ENCODE data around the gene DMRTC2.

DMRTC2 gene

GRCh38 chr19:41883821-41884733, 39.2 kb downstream of the DMRTC2 start:
- H3K36me3 ChIP-seq (ENCODE audit: insufficient read depth, low read length): peaks cover 2% of the 10 kb centered on the region
- H3K9ac ChIP-seq (ENCODE audit: low read length): peak overlapping the region; percentile 47
- H3K27ac ChIP-seq (ENCODE audit: low read depth, low read length): peak overlapping the region; percentile 72
- peaks cover 13% of the 10 kb centered on the region for H3K4me1 ChIP-seq (ENCODE audit: insufficient read depth, low read length)
- no peaks in the 10 kb centered on the region for H3K27me3 ChIP-seq (ENCODE audit: control insufficient read depth in 1 of 2, insufficient read depth in 2 of 2, low read length in 2 of 2)
- peak overlapping the region; percentile 86 to 99 for H3K4me3 ChIP-seq (ENCODE audit: low read depth in 1 of 2, low read length in 2 of 2)
- no peaks in the 10 kb centered on the region for H3K9me3 ChIP-seq (ENCODE audit: low read length)

DNA sequence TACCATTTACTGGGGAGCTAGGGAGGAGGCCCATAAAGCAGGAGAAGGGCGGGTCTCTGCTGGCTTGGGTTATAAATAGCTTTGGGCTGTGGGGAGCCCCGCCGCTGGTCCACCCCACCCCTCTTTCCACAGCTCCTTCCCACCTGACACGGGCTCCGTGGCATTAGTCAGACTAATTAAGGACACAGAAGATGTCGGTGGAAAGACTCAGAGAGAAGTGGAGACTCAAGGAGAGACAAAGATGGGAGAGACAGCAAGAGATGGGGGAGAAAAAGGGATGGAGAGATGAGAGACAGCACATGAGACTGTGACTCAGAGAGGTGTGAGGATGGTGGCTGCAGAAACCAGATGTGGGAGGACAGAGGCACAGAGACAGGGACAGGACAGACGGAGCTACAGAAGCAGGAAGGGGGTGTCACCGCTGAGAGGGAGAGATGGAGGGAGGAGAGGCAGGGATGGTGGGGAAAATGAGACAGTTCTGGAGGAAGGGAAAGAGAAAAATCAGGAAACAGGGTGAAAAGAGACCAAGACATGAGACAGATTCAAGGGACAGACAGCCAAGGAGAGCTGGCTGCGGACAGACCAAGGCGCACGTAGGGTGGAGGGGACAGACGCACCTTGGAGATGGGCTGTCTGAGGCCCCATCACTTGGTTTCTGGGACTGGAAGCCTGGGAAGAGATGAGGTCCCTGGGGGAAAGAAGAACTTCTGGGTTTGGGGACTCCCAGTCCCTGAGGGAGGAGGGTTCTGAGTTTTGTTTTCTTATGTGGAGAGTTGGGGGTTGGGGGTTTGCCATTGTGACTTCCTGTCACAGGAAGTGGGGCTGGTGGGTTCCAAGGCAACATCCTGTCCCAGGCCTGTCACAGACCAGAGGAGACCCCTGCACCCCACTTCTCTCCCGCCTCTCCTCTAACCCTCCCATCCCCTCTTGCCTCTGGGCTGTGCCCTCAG, 42.2 kb downstream of the DMRTC2 start:
- Histone ChIP-seq H3K4me3 (ENCODE audit: low read depth in 1 of 2, low read length in 2 of 2) (no peak overlapping the region), H3K9me3 (ENCODE audit: low read length) (no peaks in the 10 kb centered on the region), H3K36me3 (ENCODE audit: insufficient read depth, low read length) (peaks cover 6% of the 10 kb centered on the region), H3K27me3 (ENCODE audit: control insufficient read depth in 1 of 2, insufficient read depth in 2 of 2, low read length in 2 of 2) (no peaks in the 10 kb centered on the region), H3K4me1 (ENCODE audit: insufficient read depth, low read length) (peaks cover 12% of the 10 kb centered on the region), H3K9ac (ENCODE audit: low read length) (no peak overlapping the region), H3K27ac (ENCODE audit: low read depth, low read length) (no peak overlapping the region)

DNA sequence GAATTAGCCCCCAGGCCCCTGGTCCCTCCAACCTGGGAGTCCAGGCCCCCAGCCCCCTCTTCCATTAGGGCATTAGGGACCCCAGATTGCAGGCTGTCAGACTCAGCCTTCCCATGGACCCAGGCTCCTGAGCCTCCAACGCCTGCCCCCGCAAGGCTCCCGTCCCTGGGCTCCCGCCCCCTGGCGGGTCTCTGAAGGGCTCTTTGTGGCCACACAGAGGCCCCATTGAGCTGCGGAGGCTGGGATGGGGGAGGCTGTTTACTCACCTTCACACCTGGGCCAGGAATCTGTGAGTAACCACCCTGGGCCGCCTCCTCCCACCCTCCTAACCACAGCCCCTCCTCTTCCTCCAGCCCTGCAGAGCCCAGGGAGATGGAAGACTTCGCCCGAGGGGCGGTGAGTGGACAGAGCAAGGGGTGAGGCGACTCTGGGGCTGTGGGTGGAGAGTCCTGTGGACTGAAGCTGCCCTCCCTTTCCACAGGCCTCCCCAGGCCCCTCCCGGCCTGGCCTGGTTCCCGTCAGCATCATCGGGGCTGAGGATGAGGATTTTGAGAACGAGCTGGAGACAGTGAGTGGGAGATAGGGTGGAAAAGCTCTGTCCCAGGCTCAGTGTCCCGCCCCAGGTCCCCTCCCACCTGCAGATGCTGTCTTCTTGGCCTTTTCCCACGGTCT, 43.0 kb downstream of the DMRTC2 start:
- H3K9ac ChIP-seq (ENCODE audit: low read length): no peak overlapping the region
- H3K4me3 ChIP-seq (ENCODE audit: low read depth in 1 of 2, low read length in 2 of 2): no peak overlapping the region
- no peaks in the 10 kb centered on the region for H3K9me3 ChIP-seq (ENCODE audit: low read length)
- no peak overlapping the region for H3K27ac ChIP-seq (ENCODE audit: low read depth, low read length)
- H3K4me1 ChIP-seq (ENCODE audit: insufficient read depth, low read length): peaks cover 7% of the 10 kb centered on the region
- peaks cover 6% of the 10 kb centered on the region for H3K36me3 ChIP-seq (ENCODE audit: insufficient read depth, low read length)
- H3K27me3 ChIP-seq (ENCODE audit: control insufficient read depth in 1 of 2, insufficient read depth in 2 of 2, low read length in 2 of 2): no peaks in the 10 kb centered on the region

- H3K9me3 ChIP-seq (ENCODE audit: low read length): no peaks in the 10 kb centered on the region
- H3K4me1 ChIP-seq (ENCODE audit: insufficient read depth, low read length): peaks cover 7% of the 10 kb centered on the region
- no peaks in the 10 kb centered on the region for H3K27me3 ChIP-seq (ENCODE audit: control insufficient read depth in 1 of 2, insufficient read depth in 2 of 2, low read length in 2 of 2)
- no peak overlapping the region for H3K4me3 ChIP-seq (ENCODE audit: low read depth in 1 of 2, low read length in 2 of 2)
- H3K36me3 ChIP-seq (ENCODE audit: insufficient read depth, low read length): peaks cover 6% of the 10 kb centered on the region
- H3K9ac ChIP-seq (ENCODE audit: low read length): no peak overlapping the region
- no peak overlapping the region for H3K27ac ChIP-seq (ENCODE audit: low read depth, low read length)
Observed at GRCh38 chr19:41888926-41889325, 44.1 kb downstream of the DMRTC2 start.

GRCh38 chr19:41889896-41890295, 45.1 kb downstream of the DMRTC2 start:
- Histone ChIP-seq H3K27me3 (ENCODE audit: control insufficient read depth in 1 of 2, insufficient read depth in 2 of 2, low read length in 2 of 2) (no peaks in the 10 kb centered on the region), H3K27ac (ENCODE audit: low read depth, low read length) (no peak overlapping the region), H3K4me3 (ENCODE audit: low read depth in 1 of 2, low read length in 2 of 2) (no peak overlapping the region), H3K9ac (ENCODE audit: low read length) (no peak overlapping the region), H3K4me1 (ENCODE audit: insufficient read depth, low read length) (peaks cover 2% of the 10 kb centered on the region), H3K9me3 (ENCODE audit: low read length) (no peaks in the 10 kb centered on the region), H3K36me3 (ENCODE audit: insufficient read depth, low read length) (peaks cover 12% of the 10 kb centered on the region)

DNA sequence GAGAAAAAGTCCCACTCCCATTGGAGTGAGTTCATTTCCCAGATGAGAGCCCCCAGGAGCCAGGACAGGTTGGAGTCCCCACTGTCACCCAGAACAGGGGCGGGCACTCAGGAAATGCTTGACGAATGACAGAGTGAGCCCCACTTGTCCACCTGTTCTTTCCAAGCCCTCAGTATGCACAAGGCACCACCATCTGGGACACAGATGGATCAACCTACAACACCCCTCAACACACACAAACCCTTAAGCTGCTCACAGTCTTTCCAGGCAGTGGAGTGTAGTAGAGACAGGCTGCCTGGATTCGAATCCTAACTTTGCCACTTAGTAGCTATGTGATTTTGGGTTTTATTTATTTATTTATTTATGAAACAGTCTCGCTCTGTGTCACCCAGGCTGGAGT, 46.1 kb downstream of the DMRTC2 start:
- no peak overlapping the region for H3K4me3 ChIP-seq (ENCODE audit: low read depth in 1 of 2, low read length in 2 of 2)
- no peak overlapping the region for H3K27ac ChIP-seq (ENCODE audit: low read depth, low read length)
- H3K9ac ChIP-seq (ENCODE audit: low read length): no peak overlapping the region
- peaks cover 20% of the 10 kb centered on the region for H3K36me3 ChIP-seq (ENCODE audit: insufficient read depth, low read length)
- H3K9me3 ChIP-seq (ENCODE audit: low read length): no peaks in the 10 kb centered on the region
- no peaks in the 10 kb centered on the region for H3K4me1 ChIP-seq (ENCODE audit: insufficient read depth, low read length)
- no peaks in the 10 kb centered on the region for H3K27me3 ChIP-seq (ENCODE audit: control insufficient read depth in 1 of 2, insufficient read depth in 2 of 2, low read length in 2 of 2)

DNA sequence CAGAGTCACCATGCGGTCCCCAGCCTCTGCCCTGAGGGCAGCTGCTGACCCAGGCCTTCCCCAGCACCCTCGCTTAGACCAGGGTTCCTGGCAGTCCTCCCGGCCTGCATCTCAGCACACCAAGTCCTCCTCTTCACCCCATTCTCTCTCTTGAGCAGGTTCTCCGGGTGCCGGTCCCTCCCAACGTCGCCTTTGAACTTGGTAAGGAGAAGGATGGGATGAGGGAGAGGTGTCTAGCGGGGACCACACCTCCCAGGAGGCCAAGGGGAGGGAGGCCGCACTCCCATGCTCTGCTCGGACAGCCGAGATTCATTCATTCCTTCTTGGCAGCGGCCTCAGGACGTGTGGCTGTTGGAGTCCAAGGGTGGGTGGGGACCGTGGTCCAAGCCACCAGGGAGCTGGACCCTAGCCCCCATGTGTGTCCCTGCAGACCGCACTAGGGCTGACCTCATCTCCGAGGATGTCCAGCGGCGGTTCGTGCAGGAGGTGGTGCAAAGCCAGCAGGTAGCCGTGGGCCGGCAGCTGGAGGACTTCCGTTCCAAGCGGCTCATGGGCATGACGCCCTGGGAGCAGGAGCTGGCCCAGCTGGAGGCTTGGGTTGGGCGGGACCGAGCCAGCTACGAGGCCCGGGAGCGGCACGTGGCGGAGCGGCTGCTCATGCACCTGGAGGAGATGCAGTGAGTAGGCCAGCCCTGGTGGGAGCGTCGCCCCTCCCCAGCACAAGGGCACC, 47.5 kb downstream of the DMRTC2 start:
- Histone ChIP-seq H3K9ac (ENCODE audit: low read length) (no peak overlapping the region), H3K4me1 (ENCODE audit: insufficient read depth, low read length) (no peaks in the 10 kb centered on the region), H3K4me3 (ENCODE audit: low read depth in 1 of 2, low read length in 2 of 2) (no peak overlapping the region), H3K9me3 (ENCODE audit: low read length) (no peaks in the 10 kb centered on the region), H3K27ac (ENCODE audit: low read depth, low read length) (no peak overlapping the region), H3K36me3 (ENCODE audit: insufficient read depth, low read length) (peaks cover 23% of the 10 kb centered on the region), H3K27me3 (ENCODE audit: control insufficient read depth in 1 of 2, insufficient read depth in 2 of 2, low read length in 2 of 2) (no peaks in the 10 kb centered on the region)

- Histone ChIP-seq H3K27ac (ENCODE audit: low read depth, low read length) (no peak overlapping the region), H3K36me3 (ENCODE audit: insufficient read depth, low read length) (peaks cover 33% of the 10 kb centered on the region), H3K4me1 (ENCODE audit: insufficient read depth, low read length) (no peaks in the 10 kb centered on the region), H3K9me3 (ENCODE audit: low read length) (no peaks in the 10 kb centered on the region), H3K9ac (ENCODE audit: low read length) (no peak overlapping the region), H3K4me3 (ENCODE audit: low read depth in 1 of 2, low read length in 2 of 2) (no peak overlapping the region), H3K27me3 (ENCODE audit: control insufficient read depth in 1 of 2, insufficient read depth in 2 of 2, low read length in 2 of 2) (no peaks in the 10 kb centered on the region)
Observed at GRCh38 chr19:41893899-41894298, 49.1 kb downstream of the DMRTC2 start.

- Histone ChIP-seq H3K27ac (ENCODE audit: low read depth, low read length) (no peak overlapping the region), H3K27me3 (ENCODE audit: control insufficient read depth in 1 of 2, insufficient read depth in 2 of 2, low read length in 2 of 2) (no peaks in the 10 kb centered on the region), H3K9me3 (ENCODE audit: low read length) (no peaks in the 10 kb centered on the region), H3K9ac (ENCODE audit: low read length) (no peak overlapping the region), H3K4me3 (ENCODE audit: low read depth in 1 of 2, low read length in 2 of 2) (no peak overlapping the region), H3K36me3 (ENCODE audit: insufficient read depth, low read length) (peaks cover 29% of the 10 kb centered on the region), H3K4me1 (ENCODE audit: insufficient read depth, low read length) (no peaks in the 10 kb centered on the region)
Observed at GRCh38 chr19:41894350-41894749, 49.5 kb downstream of the DMRTC2 start.

GRCh38 chr19:41895745-41896580, 51.1 kb downstream of the DMRTC2 start:
- no peak overlapping the region for H3K4me3 ChIP-seq (ENCODE audit: low read depth in 1 of 2, low read length in 2 of 2)
- no peaks in the 10 kb centered on the region for H3K4me1 ChIP-seq (ENCODE audit: insufficient read depth, low read length)
- H3K9me3 ChIP-seq (ENCODE audit: low read length): no peaks in the 10 kb centered on the region
- H3K27ac ChIP-seq (ENCODE audit: low read depth, low read length): no peak overlapping the region
- peaks cover 32% of the 10 kb centered on the region for H3K36me3 ChIP-seq (ENCODE audit: insufficient read depth, low read length)
- no peak overlapping the region for H3K9ac ChIP-seq (ENCODE audit: low read length)
- no peaks in the 10 kb centered on the region for H3K27me3 ChIP-seq (ENCODE audit: control insufficient read depth in 1 of 2, insufficient read depth in 2 of 2, low read length in 2 of 2)
